ENCODE data around the gene PXYLP1.

- TF ChIP-seq CTCF (IDR thresholded peaks at IDR 0.05) (no peak), EZH2 (IDR thresholded peaks at IDR 0.05) (no peak)
Measured at GRCh38 chr3:141250828-141251227, 19.2 kb downstream of the PXYLP1 start.
